Measurements from ENCODE around the gene LYAR. TPM values are rescaled to one million over a fixed set of nuclear protein-coding genes. Genes with fewer than 3 reads are reported as not detected.

LYAR gene
- total and polyA plus RNA-seq, 10 of the 15 experiments (the other 5 are each of a cell fraction or from before 2014, with no cell fraction given), result 18.3 to 85.4 (median 40.1) TPM

- TF ChIP-seq SMAD1 (IDR thresholded peaks at IDR 0.05; ENCODE audit: low read depth, partially characterized antibody) (peak; percentile 42), HDGF (IDR thresholded peaks at IDR 0.05) (no peak), E2F4 (IDR thresholded peaks at IDR 0.05; ENCODE audit: low read depth, low read length) (0 out of 2 replicates have a peak, but pooled peaks have one; percentile 30), CHD4 (IDR thresholded peaks at IDR 0.05) (no peak), ATF7 (IDR thresholded peaks at IDR 0.05; ENCODE audit: low read depth) (peak; percentile 98)
- TF ChIP-seq, protein P1, sequence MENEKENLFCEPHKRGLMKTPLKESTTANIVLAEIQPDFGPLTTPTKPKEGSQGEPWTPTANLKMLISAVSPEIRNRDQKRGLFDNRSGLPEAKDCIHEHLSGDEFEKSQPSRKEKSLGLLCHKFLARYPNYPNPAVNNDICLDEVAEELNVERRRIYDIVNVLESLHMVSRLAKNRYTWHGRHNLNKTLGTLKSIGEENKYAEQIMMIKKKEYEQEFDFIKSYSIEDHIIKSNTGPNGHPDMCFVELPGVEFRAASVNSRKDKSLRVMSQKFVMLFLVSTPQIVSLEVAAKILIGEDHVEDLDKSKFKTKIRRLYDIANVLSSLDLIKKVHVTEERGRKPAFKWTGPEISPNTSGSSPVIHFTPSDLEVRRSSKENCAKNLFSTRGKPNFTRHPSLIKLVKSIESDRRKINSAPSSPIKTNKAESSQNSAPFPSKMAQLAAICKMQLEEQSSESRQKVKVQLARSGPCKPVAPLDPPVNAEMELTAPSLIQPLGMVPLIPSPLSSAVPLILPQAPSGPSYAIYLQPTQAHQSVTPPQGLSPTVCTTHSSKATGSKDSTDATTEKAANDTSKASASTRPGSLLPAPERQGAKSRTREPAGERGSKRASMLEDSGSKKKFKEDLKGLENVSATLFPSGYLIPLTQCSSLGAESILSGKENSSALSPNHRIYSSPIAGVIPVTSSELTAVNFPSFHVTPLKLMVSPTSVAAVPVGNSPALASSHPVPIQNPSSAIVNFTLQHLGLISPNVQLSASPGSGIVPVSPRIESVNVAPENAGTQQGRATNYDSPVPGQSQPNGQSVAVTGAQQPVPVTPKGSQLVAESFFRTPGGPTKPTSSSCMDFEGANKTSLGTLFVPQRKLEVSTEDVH (IDR thresholded peaks at IDR 0.05; ENCODE audit: low read depth, partially characterized antibody), result peak; percentile 85
These were observed 41.7 kb downstream of the LYAR start, which contains the start of gene TMEM128 (continued) for GRCh38 chr4:4248029-4248884.

DNA sequence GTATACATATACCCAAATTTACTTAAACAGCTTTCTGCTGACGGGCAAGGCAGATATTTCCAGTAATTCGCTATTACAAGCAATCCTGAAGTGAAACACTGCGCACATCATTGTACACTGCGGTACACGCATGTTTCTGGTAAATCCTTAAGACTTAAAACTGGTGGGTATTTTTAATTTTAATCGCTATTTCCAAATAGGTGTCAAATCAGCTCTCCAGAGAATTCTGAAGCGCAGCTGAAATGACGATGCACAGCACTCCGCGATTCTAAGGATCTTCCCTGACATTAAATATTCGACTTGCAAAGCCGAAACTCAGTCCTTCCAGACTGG is 42.3 kb downstream of the LYAR start:
- DNase-seq (ENCODE audit: low read depth, low spot score) (no peak), FAIRE-seq (no peak), ATAC-seq (peak; percentile 14)
- no peaks in the 10 kb centered on the region for H3K9me3 ChIP-seq (replicated peaks; ENCODE audit: control insufficient read depth, insufficient read depth, low read length)
- H3K4me1 ChIP-seq (ENCODE audit: control insufficient read depth, insufficient read depth, low read length), result peaks cover 7% of the 10 kb centered on the region
- no peaks in the 10 kb centered on the region for H3K27me3 ChIP-seq (replicated peaks in 1 of 2; ENCODE audit: control insufficient read depth in 2 of 2, insufficient read depth in 2 of 2, low read length in 1 of 2)
- ChIA-PET POLR2A (interaction anchor here (0.6 to 1.3 kb wide), 2 partner anchors 8 to 89 kb away, joined by 3 to 4 read pairs; no protein-coding TSS in a partner anchor), RAD21 (ENCODE audit: unreplicated experiment) (no interaction called here), SMC1A (ENCODE audit: uncharacterized antibody, unreplicated experiment) (interaction anchor here (0.6 to 1.6 kb wide), 3 partner anchors 12 to 89 kb away, joined by 3 to 4 read pairs (median 3); no protein-coding TSS in a partner anchor), CTCF (no interaction called here)
- peak overlapping the region; percentile 93 for H2AFZ ChIP-seq (ENCODE audit: control insufficient read depth, low read depth, low read length)
- peak overlapping the region; percentile 84 for H3K27ac ChIP-seq (ENCODE audit: control insufficient read depth, insufficient read depth)
- peak overlapping the region; percentile 97 for H3K4me3 ChIP-seq
- TSS peak; percentile 80 for BruUV-seq (replicated peaks)
- under 1% methylated on average over 12 of the region's 12 CpGs for WGBS (ENCODE audit: insufficient coverage, insufficient replicate concordance, low lambda C conversion rate, missing lambda C conversion rate)
- peak overlapping the region; percentile 78 for H3K4me2 ChIP-seq (ENCODE audit: control insufficient read depth, insufficient read depth)
- intact Hi-C loops (cut with micrococcal nuclease; ENCODE audit: unreplicated experiment) (no loop called here), in situ Hi-C loops (cut with MboI) (no loop called here)
- peaks cover 13% of the 10 kb centered on the region for H3K79me2 ChIP-seq (ENCODE audit: control insufficient read depth, insufficient read depth, low read length)
- no peaks in the 10 kb centered on the region for H4K20me1 ChIP-seq (ENCODE audit: control insufficient read depth, insufficient read depth)
- peaks cover 3 to 6% of the 10 kb centered on the region in 2 experiments; a peak in 3 of 4 replicates for H3K36me3 ChIP-seq (ENCODE audit: control insufficient read depth in 2 of 2, insufficient read depth in 2 of 2, low read length in 1 of 2)
- TF ChIP-seq BHLHE40 (IDR thresholded peaks at IDR 0.05; ENCODE audit: borderline replicate concordance in 1 of 2, low read depth in 2 of 2, low read length in 1 of 2) (no peak), BCL11A (IDR thresholded peaks at IDR 0.05; ENCODE audit: low read depth, low read length) (no peak), SMAD5 (IDR thresholded peaks at IDR 0.05; ENCODE audit: low read depth) (no peak), MEF2B (IDR thresholded peaks at IDR 0.05; ENCODE audit: partially characterized antibody, poor library complexity, severe bottlenecking) (no peak), CHD1 (IDR thresholded peaks at IDR 0.05; ENCODE audit: low read depth, low read length) (no peak), ZSCAN29 (IDR thresholded peaks at IDR 0.05) (no peak), MYC (IDR thresholded peaks at IDR 0.05; ENCODE audit: insufficient read depth, insufficient read length, insufficient replicate concordance, low read length, severe bottlenecking) (no peak), MXI1 (IDR thresholded peaks at IDR 0.05; ENCODE audit: low read depth, low read length) (no peak), SPI1 (IDR thresholded peaks at IDR 0.05; ENCODE audit: borderline replicate concordance, insufficient read depth, low read depth, low read length) (no peak)
- peak overlapping the region; percentile 94 for H3K9ac ChIP-seq (ENCODE audit: control insufficient read depth, insufficient read depth, low read length)
